ENCODE results near the gene SMG6. TPM values are rescaled to one million over a fixed set of nuclear protein-coding genes. Genes with fewer than 3 reads are reported as not detected.
A peak's percentile ranks its signal among the peaks of the same experiment; 100 is the strongest.

Gene SMG6
- total RNA-seq, 1 donor, result 49.3 TPM

DNA sequence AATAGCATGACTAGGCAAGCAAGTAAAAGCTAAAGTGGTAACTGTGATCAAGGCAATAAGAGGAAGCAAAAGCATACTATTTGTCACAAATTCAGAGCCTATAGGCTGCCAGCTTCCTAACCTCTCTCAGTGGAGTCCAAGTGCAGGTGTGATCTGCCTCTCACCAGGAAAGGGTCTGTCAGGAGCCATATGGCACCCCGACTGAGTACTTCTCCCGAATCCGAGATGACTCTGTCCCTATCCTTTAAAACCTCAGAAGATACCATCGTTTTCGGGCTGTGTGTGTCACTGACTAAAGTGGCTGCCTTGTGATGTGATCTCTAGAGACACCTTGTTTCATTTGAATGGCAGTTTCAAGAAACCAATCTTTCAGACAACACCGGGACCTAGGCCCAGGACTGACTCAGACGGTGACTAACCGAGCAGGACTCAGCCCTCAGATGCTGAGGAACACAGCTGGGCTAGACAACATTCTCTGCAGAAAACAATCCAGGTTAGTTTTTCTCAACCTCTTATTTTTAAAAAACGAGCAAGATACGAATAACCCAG is 63.6 kb downstream of the SMG6 start:
- peak; percentile 91 for DNase-seq (ENCODE audit: low read depth)
- TF ChIP-seq, protein P1, sequence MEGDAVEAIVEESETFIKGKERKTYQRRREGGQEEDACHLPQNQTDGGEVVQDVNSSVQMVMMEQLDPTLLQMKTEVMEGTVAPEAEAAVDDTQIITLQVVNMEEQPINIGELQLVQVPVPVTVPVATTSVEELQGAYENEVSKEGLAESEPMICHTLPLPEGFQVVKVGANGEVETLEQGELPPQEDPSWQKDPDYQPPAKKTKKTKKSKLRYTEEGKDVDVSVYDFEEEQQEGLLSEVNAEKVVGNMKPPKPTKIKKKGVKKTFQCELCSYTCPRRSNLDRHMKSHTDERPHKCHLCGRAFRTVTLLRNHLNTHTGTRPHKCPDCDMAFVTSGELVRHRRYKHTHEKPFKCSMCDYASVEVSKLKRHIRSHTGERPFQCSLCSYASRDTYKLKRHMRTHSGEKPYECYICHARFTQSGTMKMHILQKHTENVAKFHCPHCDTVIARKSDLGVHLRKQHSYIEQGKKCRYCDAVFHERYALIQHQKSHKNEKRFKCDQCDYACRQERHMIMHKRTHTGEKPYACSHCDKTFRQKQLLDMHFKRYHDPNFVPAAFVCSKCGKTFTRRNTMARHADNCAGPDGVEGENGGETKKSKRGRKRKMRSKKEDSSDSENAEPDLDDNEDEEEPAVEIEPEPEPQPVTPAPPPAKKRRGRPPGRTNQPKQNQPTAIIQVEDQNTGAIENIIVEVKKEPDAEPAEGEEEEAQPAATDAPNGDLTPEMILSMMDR (IDR thresholded peaks at IDR 0.05; ENCODE audit: insufficient read depth, low read length), result no peak
- H3K4me3 ChIP-seq (ENCODE audit: low read depth, low read length), result peak overlapping the region; percentile 35

- DNase-seq (ENCODE audit: low read depth), result no peak
- TF ChIP-seq, protein P1 (IDR thresholded peaks at IDR 0.05; ENCODE audit: insufficient read depth, low read length), result no peak
- no peak overlapping the region for H3K4me3 ChIP-seq (ENCODE audit: low read depth, low read length)
Measured at GRCh38 chr17:2239170-2239551, 64.4 kb downstream of the SMG6 start.

GRCh38 chr17:2238432-2239169 is 65.0 kb downstream of the SMG6 start:
- DNase-seq (ENCODE audit: low read depth), result no peak
- H3K4me3 ChIP-seq (ENCODE audit: low read depth, low read length), result peak overlapping the region; percentile 16
- TF ChIP-seq, protein P1 (IDR thresholded peaks at IDR 0.05; ENCODE audit: insufficient read depth, low read length), result no peak

DNA sequence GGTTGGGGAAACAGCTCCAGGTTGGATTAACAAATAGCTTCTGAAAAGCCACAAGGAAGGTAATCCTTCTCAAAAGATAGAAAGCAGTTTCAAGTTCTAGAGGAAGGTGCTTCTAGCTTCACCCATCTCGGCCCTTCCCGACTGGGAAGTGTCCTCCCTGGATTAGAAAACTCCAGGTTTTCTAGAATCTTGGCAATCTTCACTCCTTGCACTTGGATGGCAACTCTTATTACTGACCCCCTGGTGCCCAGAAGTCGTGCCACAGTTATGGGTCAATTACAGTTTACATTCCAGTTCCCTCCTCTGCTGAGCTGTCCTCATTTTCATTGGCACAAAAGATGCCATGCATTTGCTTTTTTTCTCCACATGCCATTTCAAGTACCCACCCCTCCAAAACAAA is 65.6 kb downstream of the SMG6 start:
- H3K4me3 ChIP-seq (ENCODE audit: low read depth, low read length), result no peak overlapping the region
- TF ChIP-seq, protein P1 (IDR thresholded peaks at IDR 0.05; ENCODE audit: insufficient read depth, low read length), result no peak
- DNase-seq (ENCODE audit: low read depth), result no peak

DNA sequence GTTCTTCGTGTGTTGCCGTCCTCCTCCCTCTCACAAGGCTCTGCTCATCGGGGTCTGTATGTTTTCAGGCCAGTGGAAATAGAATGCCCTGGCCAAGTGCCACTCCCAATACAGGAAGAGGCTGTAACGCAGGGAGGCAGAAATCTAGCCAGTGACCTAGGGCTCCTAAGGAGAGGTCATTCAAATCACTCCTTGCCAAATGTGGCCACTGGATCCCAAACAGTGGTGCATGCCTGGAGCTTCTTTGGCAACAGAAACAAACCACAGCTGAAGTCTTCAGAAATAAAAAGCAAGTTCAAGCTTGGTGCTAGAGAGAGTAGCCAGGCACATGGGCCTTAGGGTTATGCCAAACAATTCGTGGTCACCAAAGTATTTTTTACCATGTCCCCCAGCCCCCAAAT is 66.1 kb downstream of the SMG6 start:
- H3K4me3 ChIP-seq (ENCODE audit: low read depth, low read length), result no peak overlapping the region
- peak; percentile 86 for DNase-seq (ENCODE audit: low read depth)
- TF ChIP-seq, protein P1 (IDR thresholded peaks at IDR 0.05; ENCODE audit: insufficient read depth, low read length), result no peak

GRCh38 chr17:2235792-2236366 is 67.7 kb downstream of the SMG6 start:
- peak; percentile 97 for DNase-seq (ENCODE audit: low read depth)
- H3K4me3 ChIP-seq (ENCODE audit: low read depth, low read length), result no peak overlapping the region

More at GRCh38 chr17:2235792-2236366, 67.7 kb downstream of the SMG6 start:
- TF ChIP-seq, protein P1 (IDR thresholded peaks at IDR 0.05; ENCODE audit: insufficient read depth, low read length), result peak; percentile 44
